ENCODE results near the gene PCLO.
"Not testable (repeated sequence)": the region's sequence is repeated elsewhere in the genome, so short reads cannot be mapped to it uniquely, and the experiment has no call there.

The PCLO gene

DNA sequence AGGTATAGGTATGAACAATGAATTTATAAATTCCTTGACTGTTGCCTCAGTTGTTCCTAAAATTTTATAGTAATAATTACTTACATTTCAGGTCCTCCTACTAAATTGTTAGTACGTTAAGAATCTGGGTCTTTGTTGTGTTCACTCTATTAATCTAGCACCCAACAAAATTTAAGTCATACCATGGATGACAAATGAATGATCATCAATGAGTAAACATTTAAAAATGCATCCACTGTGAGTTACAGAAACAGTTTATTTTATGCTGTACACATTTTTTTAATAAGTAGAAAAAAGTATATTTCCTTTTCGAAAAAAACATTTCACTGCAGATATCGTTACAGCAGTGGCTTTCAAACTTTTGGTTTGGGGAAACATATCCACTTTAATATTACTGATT lies 265.2 kb downstream of the PCLO start:
- Mint-ChIP-seq H3K36me3 (no peaks in the 10 kb centered on the region), H3K9me3 (no peaks in the 10 kb centered on the region), H3K27me3 (no peaks in the 10 kb centered on the region), H3K27ac (no peak overlapping the region), H3K4me1 (no peaks in the 10 kb centered on the region), H3K4me3 (no peak overlapping the region)

DNA sequence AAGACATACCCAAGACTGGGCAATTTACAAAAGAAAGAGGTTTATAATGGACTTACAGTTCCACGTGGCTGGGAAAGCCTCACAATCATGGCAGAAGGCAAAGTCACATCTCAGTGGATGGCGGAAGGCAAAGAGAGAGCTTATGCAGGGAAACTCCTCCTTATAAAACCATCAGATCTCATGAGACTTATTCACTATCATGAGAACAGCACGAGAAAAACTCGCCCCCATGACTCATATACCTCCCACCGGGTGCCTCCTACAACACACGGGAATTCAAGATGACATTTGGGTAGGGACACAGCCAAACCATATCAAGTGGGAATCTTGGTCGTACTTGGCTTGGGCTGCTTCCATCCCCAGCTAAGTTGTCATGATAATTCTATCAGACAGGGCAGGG lies 268.3 kb downstream of the PCLO start:
- H3K4me3 Mint-ChIP-seq, H3K36me3 Mint-ChIP-seq, H3K4me1 Mint-ChIP-seq, H3K9me3 Mint-ChIP-seq, H3K27me3 Mint-ChIP-seq, H3K27ac Mint-ChIP-seq: not testable (repeated sequence)

DNA sequence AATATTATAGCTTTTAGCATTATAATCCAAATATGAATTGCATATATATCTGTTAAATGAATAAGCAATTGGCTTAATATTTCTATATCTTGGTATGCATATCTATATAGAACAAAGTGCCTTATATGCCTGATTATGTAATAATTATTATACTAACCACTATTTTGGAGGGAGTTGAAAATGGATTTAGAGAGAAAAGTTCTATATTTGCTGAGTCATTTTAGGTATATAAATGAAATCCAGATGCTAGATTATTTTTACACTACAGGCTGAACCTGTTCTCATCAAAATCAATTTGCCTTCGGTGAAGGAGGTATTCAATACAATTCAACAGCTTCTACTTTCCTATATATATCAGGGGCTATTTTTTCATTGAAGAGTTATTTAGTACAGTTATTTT lies 276.4 kb downstream of the PCLO start:
- no peaks in the 10 kb centered on the region for H3K4me1 Mint-ChIP-seq
- no peaks in the 10 kb centered on the region for H3K36me3 Mint-ChIP-seq
- H3K27me3 Mint-ChIP-seq: no peaks in the 10 kb centered on the region
- H3K9me3 Mint-ChIP-seq: no peaks in the 10 kb centered on the region
- H3K27ac Mint-ChIP-seq: no peak overlapping the region
- H3K4me3 Mint-ChIP-seq: no peak overlapping the region

DNA sequence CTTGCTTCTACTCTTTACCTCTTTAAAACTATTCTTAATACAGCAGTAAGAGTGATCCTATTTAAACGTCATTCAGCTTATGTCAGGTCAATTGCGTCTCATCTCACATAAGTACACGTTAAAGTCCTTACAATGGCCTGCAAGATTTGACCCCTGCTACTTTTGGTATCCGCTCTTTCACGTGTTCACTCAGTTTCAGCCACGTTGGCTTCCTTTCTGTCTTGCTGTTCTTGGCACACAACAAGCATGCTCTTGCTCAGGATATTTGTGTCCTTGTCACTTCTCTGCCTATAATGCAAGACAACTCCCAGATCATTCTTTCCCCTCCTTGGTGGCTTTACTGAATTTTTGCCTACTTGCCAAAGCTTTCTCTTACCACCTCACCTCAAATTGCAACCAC lies 296.8 kb downstream of the PCLO start:
- H3K27ac Mint-ChIP-seq: no peak overlapping the region
- H3K4me3 Mint-ChIP-seq: no peak overlapping the region
- H3K27me3 Mint-ChIP-seq: no peaks in the 10 kb centered on the region
- peaks cover 4% of the 10 kb centered on the region for H3K9me3 Mint-ChIP-seq
- H3K4me1 Mint-ChIP-seq: no peaks in the 10 kb centered on the region
- no peaks in the 10 kb centered on the region for H3K36me3 Mint-ChIP-seq

DNA sequence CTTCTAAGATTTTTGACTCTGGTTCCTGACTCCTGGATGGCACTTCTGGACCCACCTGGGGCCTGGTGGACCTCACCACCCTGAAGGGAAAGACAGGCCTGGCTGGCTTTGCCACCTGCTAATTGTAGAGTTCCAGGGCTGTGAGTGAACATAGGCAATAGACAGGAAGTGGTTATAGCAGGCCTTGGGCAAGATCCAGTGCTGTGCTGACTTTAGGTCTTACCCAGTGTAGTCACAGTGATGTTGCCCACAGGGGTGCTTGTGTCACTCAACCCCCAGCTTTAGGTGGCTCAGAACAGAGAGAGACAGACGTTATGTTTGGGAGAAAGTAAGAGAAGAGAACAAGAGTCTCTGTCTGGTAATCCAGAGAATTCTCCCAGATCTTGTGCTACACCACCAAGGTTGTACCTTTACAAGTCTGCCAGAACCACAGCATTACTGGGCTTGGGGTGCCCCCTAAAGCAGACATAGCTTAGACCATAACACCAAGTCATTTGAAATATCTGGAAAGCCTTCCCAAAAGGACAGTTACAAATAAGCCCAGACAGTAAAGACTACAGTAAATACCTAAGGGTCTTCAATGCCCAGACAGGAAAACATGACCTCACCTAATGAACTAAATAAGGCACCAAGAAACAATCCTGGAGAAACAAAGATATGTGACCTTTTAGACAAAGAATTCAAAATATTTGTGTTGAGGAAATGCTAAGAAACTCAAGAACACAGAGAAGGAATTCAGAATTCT lies 303.4 kb downstream of the PCLO start:
- H3K27ac Mint-ChIP-seq: no peak overlapping the region
- H3K4me3 Mint-ChIP-seq: no peak overlapping the region
- H3K9me3 Mint-ChIP-seq: peaks cover 17% of the 10 kb centered on the region
- H3K4me1 Mint-ChIP-seq: no peaks in the 10 kb centered on the region
- no peaks in the 10 kb centered on the region for H3K36me3 Mint-ChIP-seq
- H3K27me3 Mint-ChIP-seq: no peaks in the 10 kb centered on the region

DNA sequence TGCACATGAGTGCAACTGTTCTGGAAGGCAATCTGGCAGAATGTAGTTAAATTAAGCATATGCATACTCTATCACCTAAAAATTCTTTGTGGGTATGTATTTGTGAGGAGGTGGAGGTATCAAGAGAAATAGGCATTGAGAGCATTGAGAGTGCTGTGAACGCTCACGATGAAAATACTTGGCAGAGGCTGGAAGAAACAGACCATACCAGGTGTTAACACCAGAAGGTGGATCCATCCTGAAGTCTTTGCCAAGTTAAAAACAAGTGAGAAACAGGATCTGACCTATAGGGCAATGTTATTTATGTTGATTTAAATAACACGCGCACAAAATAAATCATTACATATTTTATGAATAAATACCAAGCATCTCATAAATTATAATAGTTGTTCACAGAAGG lies 311.6 kb downstream of the PCLO start:
- Mint-ChIP-seq H3K4me1 (no peaks in the 10 kb centered on the region), H3K27ac (no peak overlapping the region), H3K9me3 (no peaks in the 10 kb centered on the region), H3K4me3 (no peak overlapping the region), H3K27me3 (no peaks in the 10 kb centered on the region), H3K36me3 (no peaks in the 10 kb centered on the region)

DNA sequence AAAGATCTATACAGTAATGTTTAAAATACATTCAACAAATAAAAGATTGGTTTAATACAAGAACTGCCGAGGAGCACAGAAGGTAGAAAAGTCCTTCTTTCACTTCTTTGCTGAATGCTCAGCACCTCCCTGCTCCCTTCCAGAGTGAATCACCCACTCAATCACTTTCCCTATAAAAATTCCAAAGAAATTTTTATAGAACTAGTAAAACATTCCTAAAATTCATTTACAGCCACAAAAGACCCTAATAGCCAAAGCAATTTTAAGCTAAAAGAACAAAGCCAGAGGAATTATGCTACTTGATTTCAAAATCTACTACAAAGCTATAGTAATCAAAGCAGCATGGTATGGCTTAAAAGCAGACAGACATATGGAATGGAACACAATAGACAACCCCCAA lies 320.9 kb downstream of the PCLO start:
- Mint-ChIP-seq H3K36me3 (no peaks in the 10 kb centered on the region), H3K9me3 (no peaks in the 10 kb centered on the region), H3K27ac (no peak overlapping the region), H3K4me1 (no peaks in the 10 kb centered on the region), H3K27me3 (no peaks in the 10 kb centered on the region), H3K4me3 (no peak overlapping the region)

DNA sequence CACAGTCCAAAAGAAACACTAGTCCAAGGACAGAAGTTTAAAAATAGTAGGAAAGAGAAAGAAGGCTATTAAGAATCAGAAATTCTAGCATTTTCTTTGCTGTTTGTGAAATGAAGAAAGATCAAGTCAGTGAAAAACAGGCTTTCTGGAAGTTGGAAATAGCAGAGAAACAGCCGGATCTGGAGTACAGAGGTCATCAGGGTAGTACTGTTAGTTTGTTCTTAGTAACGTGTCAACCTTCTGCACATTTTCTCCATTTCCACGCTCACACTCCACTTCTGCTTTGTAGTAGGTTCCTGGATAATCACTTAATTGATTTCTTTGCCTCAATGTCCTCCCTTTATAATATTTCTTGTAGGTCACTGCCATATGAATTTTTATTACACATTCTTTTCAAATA lies 322.6 kb downstream of the PCLO start:
- Mint-ChIP-seq H3K27ac (no peak overlapping the region), H3K4me3 (no peak overlapping the region), H3K27me3 (no peaks in the 10 kb centered on the region), H3K36me3 (no peaks in the 10 kb centered on the region), H3K4me1 (no peaks in the 10 kb centered on the region), H3K9me3 (no peaks in the 10 kb centered on the region)

DNA sequence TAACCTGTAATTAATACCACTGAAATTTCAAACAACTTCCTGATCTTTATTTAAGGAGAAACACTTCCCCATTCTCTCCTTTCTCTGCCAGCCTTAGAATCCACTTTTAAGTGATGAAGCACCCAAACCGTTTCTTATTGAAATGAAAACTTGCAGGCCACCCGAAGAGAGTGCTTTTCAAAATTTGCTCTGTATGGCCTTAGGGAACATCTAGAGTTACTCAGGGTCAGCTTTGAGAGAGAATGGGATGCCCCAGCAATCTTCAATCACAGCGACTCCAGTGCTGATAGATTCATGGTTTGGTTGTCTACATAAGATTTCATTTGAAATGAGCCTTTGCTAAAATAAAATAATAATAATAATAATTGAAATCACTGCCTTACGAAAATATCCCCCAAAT lies 323.1 kb downstream of the PCLO start:
- no peaks in the 10 kb centered on the region for H3K4me1 Mint-ChIP-seq
- no peaks in the 10 kb centered on the region for H3K36me3 Mint-ChIP-seq
- no peaks in the 10 kb centered on the region for H3K27me3 Mint-ChIP-seq
- H3K9me3 Mint-ChIP-seq: no peaks in the 10 kb centered on the region
- H3K27ac Mint-ChIP-seq: no peak overlapping the region
- no peak overlapping the region for H3K4me3 Mint-ChIP-seq

DNA sequence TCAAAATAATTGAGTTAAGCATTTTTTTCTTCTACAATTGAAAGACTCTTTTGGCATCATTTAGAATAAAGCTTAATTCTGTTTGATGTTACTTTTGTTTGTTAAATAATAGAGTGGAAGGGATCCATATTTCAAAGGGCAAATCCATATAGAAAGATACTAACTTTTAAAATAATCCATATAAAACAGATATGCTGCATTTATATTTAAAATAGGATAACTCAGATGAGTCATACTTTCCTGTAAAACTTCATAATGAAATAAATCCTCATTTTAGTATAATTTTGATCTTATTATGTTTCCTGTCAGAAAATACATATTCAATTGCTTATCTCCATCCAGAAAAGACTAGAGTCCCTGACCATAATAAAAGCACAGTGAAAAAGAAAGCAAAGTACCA lies 323.6 kb downstream of the PCLO start:
- no peaks in the 10 kb centered on the region for H3K9me3 Mint-ChIP-seq
- H3K36me3 Mint-ChIP-seq: no peaks in the 10 kb centered on the region
- H3K4me3 Mint-ChIP-seq: no peak overlapping the region
- no peaks in the 10 kb centered on the region for H3K27me3 Mint-ChIP-seq
- no peaks in the 10 kb centered on the region for H3K4me1 Mint-ChIP-seq
- H3K27ac Mint-ChIP-seq: no peak overlapping the region

DNA sequence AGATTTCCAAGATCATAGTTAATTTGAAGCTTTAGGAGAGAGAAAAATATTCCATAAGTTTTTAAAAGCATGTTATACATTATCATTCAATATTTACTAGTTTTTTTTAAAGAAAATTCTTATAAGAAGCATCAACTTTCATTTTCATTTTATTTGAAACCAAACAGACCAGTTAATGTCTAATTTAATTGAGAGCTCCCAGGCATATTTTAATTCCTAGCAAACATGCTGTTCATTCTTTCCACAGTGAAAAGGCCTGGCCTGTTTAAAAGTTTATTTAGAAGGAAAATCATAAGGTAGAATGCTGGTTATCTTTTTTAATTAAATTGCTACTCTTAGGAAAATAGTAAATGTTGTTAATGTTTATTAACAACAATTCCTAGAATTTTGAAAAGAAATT lies 324.4 kb downstream of the PCLO start:
- Mint-ChIP-seq H3K27me3 (no peaks in the 10 kb centered on the region), H3K4me1 (no peaks in the 10 kb centered on the region), H3K36me3 (no peaks in the 10 kb centered on the region), H3K4me3 (no peak overlapping the region), H3K9me3 (no peaks in the 10 kb centered on the region), H3K27ac (no peak overlapping the region)

DNA sequence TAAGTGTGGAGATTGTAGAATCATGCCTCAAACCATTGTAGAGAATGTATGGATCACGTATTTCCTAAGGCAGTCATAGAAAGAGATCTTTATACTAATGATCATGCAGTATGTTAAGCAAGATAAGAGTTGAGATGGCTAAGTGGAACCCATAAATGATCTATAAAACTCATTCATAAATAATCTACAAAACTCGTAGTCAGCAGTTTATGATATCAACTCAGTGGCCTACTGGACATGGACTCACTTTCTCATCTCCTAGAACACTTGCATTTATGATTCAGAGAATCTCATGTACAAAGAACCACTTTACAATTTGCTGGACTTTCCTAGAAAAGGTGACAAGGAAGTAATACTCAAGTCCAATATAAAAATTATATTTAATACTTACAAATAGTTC lies 339.6 kb downstream of the PCLO start:
- no peak overlapping the region for H3K4me3 Mint-ChIP-seq
- H3K36me3 Mint-ChIP-seq: no peaks in the 10 kb centered on the region
- H3K9me3 Mint-ChIP-seq: no peaks in the 10 kb centered on the region
- no peaks in the 10 kb centered on the region for H3K4me1 Mint-ChIP-seq
- H3K27me3 Mint-ChIP-seq: no peaks in the 10 kb centered on the region
- no peak overlapping the region for H3K27ac Mint-ChIP-seq

DNA sequence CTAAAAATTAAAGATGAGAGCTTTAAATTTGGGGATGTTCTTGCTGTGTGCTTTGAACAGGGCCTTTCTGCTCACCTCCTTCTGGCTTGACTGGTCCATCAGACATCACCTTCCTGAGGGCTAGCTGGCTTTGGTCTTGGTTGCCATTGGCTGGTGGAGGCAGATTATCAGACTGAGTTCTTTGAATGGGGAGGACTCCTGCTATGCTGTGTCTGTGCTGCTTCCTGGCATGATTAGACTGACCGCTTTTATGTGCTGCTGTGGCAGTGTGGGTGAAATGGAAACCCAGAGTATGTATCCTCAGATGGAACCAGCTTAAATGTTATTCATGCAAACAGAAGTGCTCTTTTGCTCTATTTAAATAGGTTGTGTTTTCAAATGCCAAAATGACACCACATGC lies 341.6 kb downstream of the PCLO start:
- Mint-ChIP-seq H3K27ac (no peak overlapping the region), H3K27me3 (no peaks in the 10 kb centered on the region), H3K4me3 (no peak overlapping the region), H3K36me3 (no peaks in the 10 kb centered on the region), H3K4me1 (no peaks in the 10 kb centered on the region), H3K9me3 (no peaks in the 10 kb centered on the region)

DNA sequence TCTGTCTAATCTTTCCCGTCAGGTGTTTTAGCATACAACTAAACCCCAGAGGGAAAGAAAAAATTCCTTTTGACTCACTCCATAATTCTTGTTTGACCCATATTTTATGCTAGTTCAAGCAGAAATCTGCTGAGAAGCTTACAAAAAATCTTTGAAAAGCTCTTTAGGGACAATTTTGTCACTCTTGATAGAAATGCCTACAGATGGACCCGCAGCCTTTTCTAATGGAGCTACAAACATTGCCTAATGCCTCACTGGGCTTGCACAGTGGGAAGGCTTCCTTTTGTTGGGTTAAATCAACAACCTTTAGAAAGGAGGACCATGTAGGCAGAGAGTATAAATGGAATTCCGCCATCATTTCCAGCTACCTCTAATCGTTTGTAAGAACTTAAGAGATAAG lies 344.5 kb downstream of the PCLO start:
- H3K4me3 Mint-ChIP-seq: no peak overlapping the region
- H3K36me3 Mint-ChIP-seq: no peaks in the 10 kb centered on the region
- no peaks in the 10 kb centered on the region for H3K4me1 Mint-ChIP-seq
- no peak overlapping the region for H3K27ac Mint-ChIP-seq
- no peaks in the 10 kb centered on the region for H3K27me3 Mint-ChIP-seq
- no peaks in the 10 kb centered on the region for H3K9me3 Mint-ChIP-seq

DNA sequence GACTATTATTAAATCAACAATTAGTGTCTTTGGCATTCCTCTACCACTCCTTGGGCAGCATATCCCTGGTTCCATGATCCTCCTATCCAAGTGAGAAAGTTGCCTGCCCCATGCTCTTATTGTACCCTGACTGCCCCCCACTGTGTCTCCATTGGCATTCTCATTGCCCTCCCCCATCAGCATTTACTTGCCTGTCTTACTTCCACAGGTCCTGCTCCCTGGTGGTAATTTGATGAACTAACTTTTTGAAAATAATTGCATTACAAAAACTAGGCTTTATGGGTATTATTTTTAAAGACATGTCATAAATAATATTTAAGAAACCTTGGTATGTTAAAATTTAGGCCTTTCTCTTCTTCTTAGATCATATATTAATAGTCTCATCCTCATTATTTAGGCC lies 346.4 kb downstream of the PCLO start:
- no peak overlapping the region for H3K27ac Mint-ChIP-seq
- H3K9me3 Mint-ChIP-seq: no peaks in the 10 kb centered on the region
- H3K36me3 Mint-ChIP-seq: no peaks in the 10 kb centered on the region
- no peaks in the 10 kb centered on the region for H3K4me1 Mint-ChIP-seq
- H3K27me3 Mint-ChIP-seq: no peaks in the 10 kb centered on the region
- no peak overlapping the region for H3K4me3 Mint-ChIP-seq

DNA sequence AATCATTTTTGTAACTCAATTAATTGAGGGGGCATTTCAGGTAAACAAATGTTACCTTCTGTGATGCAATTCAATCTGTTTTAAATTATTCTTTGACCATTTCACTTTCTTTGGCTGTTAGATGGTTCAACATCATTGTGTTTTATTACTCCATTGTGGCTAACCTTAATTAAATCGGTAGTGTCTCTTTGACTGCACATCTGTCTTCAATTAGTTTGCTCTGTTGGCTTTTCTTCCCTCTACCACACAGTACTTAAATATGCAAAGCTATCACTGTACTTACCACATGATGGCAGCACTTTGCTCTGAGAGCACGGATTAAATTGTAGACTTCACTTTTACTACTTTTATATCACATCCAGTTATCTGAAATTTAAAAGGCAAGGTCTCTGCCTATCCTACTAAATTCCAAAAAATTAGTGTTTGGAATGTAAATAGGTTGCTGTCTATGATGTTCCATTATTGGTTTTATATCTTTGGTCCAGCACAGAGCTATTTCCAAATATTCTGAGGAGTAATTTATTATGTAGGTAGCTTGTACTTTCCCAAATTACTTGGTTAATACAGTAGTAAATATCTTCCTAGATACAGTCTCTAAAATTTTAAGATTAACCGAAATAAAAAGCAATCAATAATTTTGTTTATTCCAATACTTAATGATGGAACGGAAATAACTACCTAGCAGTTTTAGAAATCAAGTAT lies 352.0 kb downstream of the PCLO start:
- Mint-ChIP-seq H3K4me1 (no peaks in the 10 kb centered on the region), H3K36me3 (no peaks in the 10 kb centered on the region), H3K27me3 (no peaks in the 10 kb centered on the region), H3K9me3 (no peaks in the 10 kb centered on the region), H3K27ac (no peak overlapping the region), H3K4me3 (no peak overlapping the region)

DNA sequence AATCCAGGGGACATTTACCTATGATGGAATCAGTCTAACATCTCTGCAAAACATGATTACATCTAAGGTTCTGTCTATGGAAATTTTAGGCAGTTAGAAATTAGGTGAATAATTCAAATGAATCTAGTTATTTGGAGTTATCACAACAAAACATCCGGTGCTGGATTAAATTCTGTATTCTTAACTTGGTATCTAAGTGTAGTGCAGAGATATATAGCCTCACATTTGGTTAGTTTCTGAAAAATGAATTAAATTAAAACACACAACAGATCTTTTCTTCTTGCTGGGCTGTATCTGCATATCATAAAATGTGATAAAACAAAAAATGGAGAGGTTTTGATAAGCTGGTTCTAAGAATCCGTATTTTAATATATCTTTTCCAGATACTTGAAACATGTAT lies 354.1 kb downstream of the PCLO start:
- no peaks in the 10 kb centered on the region for H3K4me1 Mint-ChIP-seq
- no peaks in the 10 kb centered on the region for H3K9me3 Mint-ChIP-seq
- no peaks in the 10 kb centered on the region for H3K27me3 Mint-ChIP-seq
- H3K36me3 Mint-ChIP-seq: no peaks in the 10 kb centered on the region
- H3K4me3 Mint-ChIP-seq: no peak overlapping the region
- no peak overlapping the region for H3K27ac Mint-ChIP-seq

Data from activated naive CD4-positive, alpha-beta T cell treated with anti-CD3 and anti-CD28 coated beads, Interleukin-2, amount 50 U/mL, for 24 hours (primary cell).